Gastrocnemius medialis (tissue), 4 donors: Measurements from ENCODE around the gene ARHGEF11.

Source experiments
- CTCF ChIP-seq, 5 experiments: fragments of 450-650 bp in 3 of 5; fragments of 200-600 bp in 2 of 5; sonication (generic) in 2 of 5; IDR thresholded peaks in 4 of 5; conservative IDR thresholded peaks in 1 of 5; 1 replicate in 4 of 5; 2 replicates in 1 of 5; pipeline ENCODE4 v1.5.1; 2016 to 2019; ENCODE audit warnings: antibody characterized with exemption in 5 of 5, mild to moderate bottlenecking in 3 of 5, moderate library complexity in 3 of 5
- POLR2A ChIP-seq, 2 donors: fragments of 450-650 bp; IDR thresholded peaks; one replicate each; pipeline ENCODE4 v1.6.1; 2017; ENCODE audit warnings: antibody characterized with exemption in 2 of 2, mild to moderate bottlenecking in 2 of 2, moderate library complexity in 2 of 2

GRCh38 chr1:157084720-157085119, 39.2 kb upstream of the ARHGEF11 start:
- TF ChIP-seq CTCF (IDR thresholded peaks at IDR 0.05 in 4 of 5, conservative IDR thresholded peaks at IDR 0.05 in 1 of 5) (no peak), POLR2A (IDR thresholded peaks at IDR 0.05) (no peak)
